Mucosa of gallbladder (tissue), 1 donor: ENCODE data around the gene IL34. TPM values are rescaled to one million over a fixed set of nuclear protein-coding genes. Genes with fewer than 3 reads are reported as not detected.

Source experiments
- DNase-seq: peaks from one replicate; pipeline ENCODE4 v3.0.0-alpha.2; 2020; ENCODE audit warnings: low spot score
- total RNA-seq: library from RNA; stranded (reverse); gene quantifications from one replicate; pipeline ENCODE4 v1.2.1, GENCODE V29; 2021
- donor health status: DM: no; HTN: no; CAD: no.

The IL34 gene
- total RNA-seq, 1 donor from 2014 or later, result 3.5 TPM

GRCh38 chr16:70676675-70677498 lies 30.5 kb downstream of the IL34 start:
- no peak for DNase-seq

GRCh38 chr16:70677499-70678120 lies 31.3 kb downstream of the IL34 start:
- no peak for DNase-seq

DNA sequence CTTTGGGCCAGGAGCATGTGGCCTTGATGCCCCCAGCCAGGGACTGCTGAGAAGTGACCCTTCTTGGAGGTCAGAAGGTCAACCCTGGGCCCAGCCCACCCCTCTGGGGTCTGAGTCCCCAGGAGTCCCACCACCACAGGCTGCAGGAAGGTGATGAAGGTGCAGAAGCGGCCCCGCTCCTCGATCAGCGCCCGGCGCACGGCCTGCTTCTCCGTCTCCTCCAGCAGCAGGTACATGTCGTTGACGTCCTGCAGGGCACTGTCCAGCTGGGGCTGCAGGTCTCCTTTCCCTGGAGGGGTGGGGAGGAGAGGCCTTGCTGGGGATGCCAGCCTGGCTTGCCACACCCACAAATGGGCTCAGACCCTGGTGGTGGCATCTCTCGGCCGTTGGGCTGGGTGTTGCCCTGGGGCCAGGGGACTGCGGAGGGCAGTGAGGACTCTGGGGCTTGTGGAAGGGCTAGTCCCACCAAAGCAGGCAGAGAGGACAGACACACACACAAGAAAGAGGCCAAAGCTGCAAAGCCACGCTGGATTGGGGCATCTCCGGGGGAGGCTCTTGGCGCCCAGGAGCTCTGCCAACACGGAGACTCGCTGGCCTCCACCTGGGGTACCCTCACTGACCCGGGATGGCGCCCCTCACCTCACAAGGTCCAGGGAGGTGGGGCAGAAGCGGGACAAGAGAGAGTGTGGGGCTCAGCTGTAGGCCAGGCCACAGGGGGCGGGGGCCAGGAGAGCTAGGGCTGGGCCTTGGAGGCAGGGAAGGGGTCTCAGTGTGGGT lies 31.9 kb downstream of the IL34 start:
- no peak for DNase-seq

DNA sequence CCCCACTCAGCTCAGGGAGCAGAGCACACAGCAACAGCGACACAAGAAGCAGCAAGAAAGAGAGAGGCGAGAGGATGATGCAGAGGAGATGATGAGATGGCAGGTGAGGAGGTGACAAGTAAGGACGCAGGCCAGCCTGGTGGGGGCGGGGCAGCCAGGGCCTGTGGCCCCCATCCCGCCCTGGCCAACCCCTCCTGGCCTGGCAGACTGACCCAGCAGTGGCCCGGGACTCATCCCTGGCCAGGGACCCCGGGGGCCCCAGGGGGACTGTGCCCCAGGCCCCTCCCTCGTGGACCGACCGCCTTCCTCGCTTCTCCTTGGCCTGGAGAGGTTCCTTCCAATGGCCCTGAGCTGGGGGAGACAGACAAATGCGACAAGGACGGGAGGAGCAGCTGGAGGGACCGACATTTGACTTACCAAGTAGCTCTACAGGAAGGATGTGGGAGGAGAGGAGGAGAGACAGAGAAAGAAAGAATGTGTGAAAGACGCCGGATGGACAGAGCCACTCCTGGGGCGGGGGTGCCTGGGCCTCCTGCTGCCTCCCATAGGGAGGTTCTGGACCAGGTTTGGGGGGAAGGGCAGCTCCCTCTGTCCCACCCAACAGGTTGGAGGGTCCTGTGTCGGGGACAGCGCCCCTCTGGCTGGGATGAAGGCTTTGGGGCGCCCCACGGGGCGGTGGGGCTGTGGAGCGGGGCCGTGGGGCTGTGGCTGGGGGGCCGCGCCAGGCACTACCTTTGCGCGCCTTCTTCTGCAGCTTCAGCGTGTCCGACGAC lies 32.7 kb downstream of the IL34 start:
- DNase-seq, result no peak

DNA sequence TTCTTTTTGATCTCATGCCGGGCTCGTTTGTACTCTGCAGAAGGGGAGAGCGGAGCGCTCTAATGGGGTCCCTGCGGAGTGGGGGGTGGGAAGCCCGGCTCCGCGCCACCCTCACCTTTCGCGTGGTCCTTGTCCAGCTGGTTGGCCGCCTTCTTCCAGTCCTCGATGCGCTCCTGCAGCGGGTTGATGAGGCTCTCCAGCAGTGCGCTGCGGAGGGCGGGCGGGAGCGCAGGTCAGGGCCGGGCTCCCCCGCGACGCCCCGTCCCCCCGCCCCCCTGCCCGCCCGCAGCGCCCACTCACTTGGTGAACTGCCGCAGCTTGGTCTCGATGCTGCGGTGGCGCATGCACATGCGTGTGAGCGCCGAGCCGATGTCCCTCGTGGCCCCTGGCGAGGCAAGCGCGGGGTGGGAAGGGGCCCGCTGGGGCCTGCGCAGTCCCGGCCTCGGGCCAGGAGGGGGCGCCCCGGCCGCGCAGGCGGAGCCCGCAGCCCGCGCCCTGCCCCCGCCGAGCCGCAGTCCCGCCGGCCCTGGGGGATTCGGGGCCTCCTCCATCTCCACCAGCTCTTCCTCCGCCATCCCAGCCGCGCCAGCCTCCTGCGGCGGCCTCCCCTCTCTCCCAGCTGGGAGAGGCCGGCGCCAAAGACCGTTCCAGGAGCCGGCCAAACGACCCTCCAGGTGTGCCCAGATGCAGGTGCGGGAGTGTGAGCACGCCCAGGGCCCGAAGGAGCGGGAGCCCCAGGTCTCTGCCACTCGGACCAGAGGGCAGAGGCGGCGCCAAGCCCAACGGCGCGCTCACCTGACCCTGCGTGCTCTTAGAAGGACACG lies 33.5 kb downstream of the IL34 start:
- no peak for DNase-seq

- DNase-seq, result no peak
These were observed 34.4 kb downstream of the IL34 start for GRCh38 chr16:70680495-70681381.

GRCh38 chr16:70681382-70682238 lies 35.3 kb downstream of the IL34 start:
- DNase-seq, result no peak

GRCh38 chr16:70682239-70683145 lies 36.1 kb downstream of the IL34 start:
- DNase-seq, result no peak

- DNase-seq, result no peak
These were observed 37.0 kb downstream of the IL34 start for GRCh38 chr16:70683146-70683944.

- DNase-seq, result no peak
These were observed 38.0 kb downstream of the IL34 start for GRCh38 chr16:70684146-70685060.

DNA sequence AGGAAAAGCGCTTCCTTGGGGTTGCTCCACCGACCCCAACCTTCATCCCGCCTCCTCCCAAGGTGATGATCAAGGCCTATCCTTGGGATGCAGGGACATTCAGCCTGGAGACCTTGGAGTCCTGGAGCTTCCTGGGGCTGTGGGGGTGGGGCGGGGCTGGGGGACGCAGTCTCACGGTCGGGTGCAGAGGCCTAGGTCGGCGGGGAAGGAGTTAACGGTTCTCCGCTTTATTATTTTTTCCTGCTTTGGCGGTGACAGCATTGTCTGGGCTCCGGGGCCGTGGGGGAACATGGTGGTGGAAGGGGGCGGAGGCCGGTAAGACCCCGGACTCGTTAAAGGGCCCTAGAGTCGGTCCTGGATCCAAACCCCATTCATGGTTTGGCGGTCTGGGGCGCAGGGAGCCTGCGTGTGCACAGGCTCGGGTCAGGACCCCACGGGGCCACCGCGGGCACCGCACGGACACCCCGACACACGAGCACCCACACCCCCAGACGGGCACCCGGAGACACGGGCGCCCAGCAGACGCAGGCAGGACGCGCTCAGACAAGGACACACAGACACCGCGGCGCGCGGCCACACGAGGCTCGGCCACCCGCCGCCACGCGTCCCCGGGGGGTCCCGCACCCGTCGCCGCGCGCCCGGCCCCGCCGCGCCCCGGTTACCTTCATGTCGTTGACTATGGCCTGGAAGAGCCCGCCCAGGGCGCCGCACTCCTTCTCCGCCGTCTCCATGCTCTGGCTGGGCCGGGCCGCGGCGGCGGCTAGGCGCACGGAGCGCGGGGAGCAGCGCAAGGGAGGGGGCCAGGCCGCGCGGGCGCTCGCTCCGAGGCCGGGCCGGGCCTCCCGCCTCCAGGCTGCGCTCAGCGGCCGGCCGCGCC lies 38.9 kb downstream of the IL34 start:
- DNase-seq, result no peak

DNA sequence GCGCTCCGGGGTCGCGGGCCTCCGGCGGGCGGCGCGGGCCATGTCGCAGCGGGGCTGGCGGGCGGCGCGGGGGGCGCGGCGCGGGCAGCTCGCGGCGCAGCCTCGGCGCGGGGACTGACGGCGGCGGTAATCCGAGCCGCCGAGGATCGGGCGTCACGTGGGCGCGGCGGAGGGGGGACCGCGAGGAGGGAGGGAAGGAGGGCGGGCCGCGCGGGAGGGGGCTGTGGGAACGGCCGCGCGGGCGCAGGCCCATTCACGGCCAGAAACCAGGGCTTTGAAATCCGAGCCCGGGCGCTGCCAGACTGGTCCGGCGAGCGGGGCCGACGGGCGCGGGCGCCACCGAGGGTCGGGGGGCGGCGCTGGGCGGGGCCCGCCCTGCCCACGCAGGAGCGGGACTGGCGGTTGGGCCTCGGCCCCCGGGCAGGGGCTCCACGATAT lies 39.6 kb downstream of the IL34 start, which contains the start of gene MTSS2:
Gene MTSS2 (minus strand): TSS at position 116 of the 438 bp plus-strand sequence. CDS start 262 bp downstream, outside the sequence.
- DNase-seq, result peak; percentile 80

GRCh38 chr16:70686376-70687101 lies 40.2 kb downstream of the IL34 start:
- no peak for DNase-seq

GRCh38 chr16:70687102-70687511 lies 40.7 kb downstream of the IL34 start:
- no peak for DNase-seq
